Left ventricle myocardium inferior (tissue), 1 donor: Measurements from ENCODE around the gene SYNDIG1. TPM values are rescaled to one million over a fixed set of nuclear protein-coding genes. Genes with fewer than 3 reads are reported as not detected.

Experiments used
- DNase-seq: peaks from one replicate; pipeline ENCODE4 v3.0.0-alpha.2; 2020
- H3K27ac ChIP-seq: fragments of 200-600 bp; replicated peaks from 2 replicates; pipeline ENCODE4 v1.8.0; 2021
- H3K27me3 ChIP-seq: fragments of 200-600 bp; 2 replicates; pipeline ENCODE4 v1.8.0; 2021; ENCODE audit warnings: low read depth
- H3K36me3 ChIP-seq: fragments of 200-600 bp; 2 replicates; pipeline ENCODE4 v1.8.0; 2021
- H3K4me1 ChIP-seq: fragments of 200-600 bp; 2 replicates; pipeline ENCODE4 v1.8.0; 2021
- H3K4me3 ChIP-seq: fragments of 200-600 bp; 2 replicates; pipeline ENCODE4 v1.8.0; 2021; ENCODE audit warnings: mild to moderate bottlenecking, moderate library complexity
- H3K9me3 ChIP-seq: fragments of 200-600 bp; replicated peaks from 2 replicates; pipeline ENCODE4 v1.8.0; 2021
- CTCF ChIP-seq: fragments of 200-600 bp; IDR thresholded peaks from 2 replicates; pipeline ENCODE4 v1.8.0; 2021; ENCODE audit warnings: antibody characterized with exemption, mild to moderate bottlenecking, borderline replicate concordance
- intact Hi-C: fragments of 100-400 bp; cut with micrococcal nuclease; formaldehyde crosslinking; loops from one replicate; pipeline ENCODE4 v1.11.0; 2022
- total RNA-seq: library from RNA; stranded (reverse); fragmentation: NEBNext Ultra II Directional; extraction: Animal tissue kit (Norgen Biotek cat#: 25700); gene quantifications from one replicate; pipeline ENCODE4 v1.2.1, GENCODE V29; 2021
- donor health status: DM: no; HTN: yes; CAD: no; lungs with severe emphysema.

Gene SYNDIG1
- total RNA-seq, 1 donor from 2014 or later = 21.4 TPM

GRCh38 chr20:24643731-24644626, 174.6 kb downstream of the SYNDIG1 start:
- Histone ChIP-seq H3K27ac (no peak overlapping the region), H3K9me3 (peaks cover 17% of the 10 kb centered on the region), H3K27me3 (no peaks in the 10 kb centered on the region), H3K4me1 (no peaks in the 10 kb centered on the region), H3K36me3 (no peaks in the 10 kb centered on the region), H3K4me3 (no peak overlapping the region)
- DNase-seq = no peak
- no peak for TF ChIP-seq CTCF
- intact Hi-C loops = no loop called here

- no peak for DNase-seq
Measured at GRCh38 chr20:24646321-24646720, 176.9 kb downstream of the SYNDIG1 start.

GRCh38 chr20:24647713-24648112, 178.3 kb downstream of the SYNDIG1 start:
- DNase-seq = no peak
- Histone ChIP-seq H3K27ac (no peak overlapping the region), H3K9me3 (peaks cover 16% of the 10 kb centered on the region), H3K36me3 (no peaks in the 10 kb centered on the region), H3K4me3 (no peak overlapping the region), H3K27me3 (no peaks in the 10 kb centered on the region), H3K4me1 (no peaks in the 10 kb centered on the region)
- no peak for TF ChIP-seq CTCF
- intact Hi-C loops = no loop called here

More at GRCh38 chr20:24646321-24646720, 176.9 kb downstream of the SYNDIG1 start:
- no peak for TF ChIP-seq CTCF
- H3K4me3 ChIP-seq = no peak overlapping the region
- H3K4me1 ChIP-seq = no peaks in the 10 kb centered on the region
- no peak overlapping the region for H3K27ac ChIP-seq
- peaks cover 17% of the 10 kb centered on the region for H3K9me3 ChIP-seq
- intact Hi-C loops = no loop called here
- no peaks in the 10 kb centered on the region for H3K27me3 ChIP-seq
- no peaks in the 10 kb centered on the region for H3K36me3 ChIP-seq

- DNase-seq = no peak
- Histone ChIP-seq H3K4me1 (no peaks in the 10 kb centered on the region), H3K27me3 (no peaks in the 10 kb centered on the region), H3K4me3 (no peak overlapping the region), H3K27ac (no peak overlapping the region), H3K9me3 (peaks cover 9% of the 10 kb centered on the region), H3K36me3 (no peaks in the 10 kb centered on the region)
- no peak for TF ChIP-seq CTCF
- intact Hi-C loops = no loop called here
Measured at GRCh38 chr20:24648481-24648880, 179.1 kb downstream of the SYNDIG1 start.

- intact Hi-C loops = no loop called here
- Histone ChIP-seq H3K4me3 (no peak overlapping the region), H3K4me1 (no peaks in the 10 kb centered on the region), H3K27me3 (no peaks in the 10 kb centered on the region), H3K27ac (no peak overlapping the region), H3K36me3 (no peaks in the 10 kb centered on the region), H3K9me3 (peaks cover 6% of the 10 kb centered on the region)
- no peak for TF ChIP-seq CTCF
- no peak for DNase-seq
Measured at GRCh38 chr20:24648919-24649318, 179.5 kb downstream of the SYNDIG1 start.
